ENCODE data around the gene FMO3. TPM values are rescaled to one million over a fixed set of nuclear protein-coding genes. Genes with fewer than 3 reads are reported as not detected.

FMO3 gene
- total RNA-seq, 4 donors from 2014 or later: 2.9 to 6.3 (median 5.8) TPM

DNA sequence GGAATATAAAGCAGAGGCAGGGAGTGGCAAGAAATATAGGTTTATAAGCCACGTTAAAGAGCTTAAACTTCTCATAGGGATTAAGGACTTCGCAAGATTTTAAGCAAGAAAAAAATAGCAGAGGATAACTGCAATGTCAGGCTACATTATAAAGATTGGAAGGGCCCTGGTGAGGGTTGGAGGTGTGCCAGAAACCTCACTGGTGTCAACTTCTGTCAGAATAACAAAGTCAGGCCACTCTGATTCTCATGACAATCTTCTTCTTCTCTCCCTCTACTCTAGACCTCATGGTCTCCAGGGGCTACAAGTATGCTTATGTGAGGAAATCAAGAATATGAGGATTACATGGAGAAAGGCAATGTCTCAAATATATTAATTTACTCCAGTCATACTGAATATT, 61.8 kb downstream of the FMO3 start:
- no peak for DNase-seq (ENCODE audit: extremely low spot score)
- H3K36me3 ChIP-seq: no peaks in the 10 kb centered on the region
- H3K4me3 ChIP-seq: no peak overlapping the region
- H3K9me3 ChIP-seq: no peaks in the 10 kb centered on the region
- intact Hi-C loops (cut with DNase I): no loop called here
- no peaks in the 10 kb centered on the region for H3K27me3 ChIP-seq
- peaks cover 0 to 5% (median 0%) of the 10 kb centered on the region in 4 donors for H3K4me1 ChIP-seq
- TF ChIP-seq POLR2AphosphoS5 (IDR thresholded peaks at IDR 0.05): no peak
- TF ChIP-seq, protein P1, sequence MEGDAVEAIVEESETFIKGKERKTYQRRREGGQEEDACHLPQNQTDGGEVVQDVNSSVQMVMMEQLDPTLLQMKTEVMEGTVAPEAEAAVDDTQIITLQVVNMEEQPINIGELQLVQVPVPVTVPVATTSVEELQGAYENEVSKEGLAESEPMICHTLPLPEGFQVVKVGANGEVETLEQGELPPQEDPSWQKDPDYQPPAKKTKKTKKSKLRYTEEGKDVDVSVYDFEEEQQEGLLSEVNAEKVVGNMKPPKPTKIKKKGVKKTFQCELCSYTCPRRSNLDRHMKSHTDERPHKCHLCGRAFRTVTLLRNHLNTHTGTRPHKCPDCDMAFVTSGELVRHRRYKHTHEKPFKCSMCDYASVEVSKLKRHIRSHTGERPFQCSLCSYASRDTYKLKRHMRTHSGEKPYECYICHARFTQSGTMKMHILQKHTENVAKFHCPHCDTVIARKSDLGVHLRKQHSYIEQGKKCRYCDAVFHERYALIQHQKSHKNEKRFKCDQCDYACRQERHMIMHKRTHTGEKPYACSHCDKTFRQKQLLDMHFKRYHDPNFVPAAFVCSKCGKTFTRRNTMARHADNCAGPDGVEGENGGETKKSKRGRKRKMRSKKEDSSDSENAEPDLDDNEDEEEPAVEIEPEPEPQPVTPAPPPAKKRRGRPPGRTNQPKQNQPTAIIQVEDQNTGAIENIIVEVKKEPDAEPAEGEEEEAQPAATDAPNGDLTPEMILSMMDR (IDR thresholded peaks at IDR 0.05): no peak
- TF ChIP-seq POLR2A (IDR thresholded peaks at IDR 0.05; ENCODE audit: low read depth): no peak
- TF ChIP-seq EP300 (IDR thresholded peaks at IDR 0.05): no peak
- WGBS: 63% methylated on average over 2 of the region's 2 CpGs
- H3K27ac ChIP-seq (replicated peaks in 1 of 4): no peak overlapping the region

DNA sequence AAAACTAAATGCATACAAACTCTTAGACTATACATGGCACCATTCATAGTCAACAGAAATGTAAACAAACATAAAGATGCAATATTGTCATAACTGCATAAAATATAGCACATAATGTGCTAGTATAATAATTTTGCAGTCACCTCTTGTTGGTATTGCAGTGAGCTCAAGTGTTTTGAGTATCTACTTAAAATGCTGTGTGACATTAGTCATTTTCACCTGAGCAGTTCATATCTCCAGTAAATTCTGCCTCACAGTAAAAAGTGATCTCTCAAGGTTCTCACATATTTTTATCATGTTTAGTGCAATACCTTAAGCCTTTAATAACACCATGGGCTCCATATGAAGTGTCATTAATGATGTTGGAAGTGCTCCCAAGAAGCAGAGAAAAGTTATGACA, 64.8 kb downstream of the FMO3 start:
- no peaks in the 10 kb centered on the region for H3K27me3 ChIP-seq
- no peak for TF ChIP-seq EP300 (IDR thresholded peaks at IDR 0.05)
- no peak for TF ChIP-seq POLR2A (IDR thresholded peaks at IDR 0.05; ENCODE audit: low read depth)
- TF ChIP-seq POLR2AphosphoS5 (IDR thresholded peaks at IDR 0.05): no peak
- TF ChIP-seq, protein P1 (IDR thresholded peaks at IDR 0.05): no peak
- no peak overlapping the region for H3K4me3 ChIP-seq
- H3K27ac ChIP-seq (replicated peaks in 1 of 4): no peak overlapping the region
- DNase-seq (ENCODE audit: extremely low spot score): no peak
- peaks cover 5 to 11% (median 11%) of the 10 kb centered on the region in 4 donors for H3K4me1 ChIP-seq
- H3K9me3 ChIP-seq: no peaks in the 10 kb centered on the region
- H3K36me3 ChIP-seq: no peaks in the 10 kb centered on the region
- intact Hi-C loops (cut with DNase I): no loop called here

DNA sequence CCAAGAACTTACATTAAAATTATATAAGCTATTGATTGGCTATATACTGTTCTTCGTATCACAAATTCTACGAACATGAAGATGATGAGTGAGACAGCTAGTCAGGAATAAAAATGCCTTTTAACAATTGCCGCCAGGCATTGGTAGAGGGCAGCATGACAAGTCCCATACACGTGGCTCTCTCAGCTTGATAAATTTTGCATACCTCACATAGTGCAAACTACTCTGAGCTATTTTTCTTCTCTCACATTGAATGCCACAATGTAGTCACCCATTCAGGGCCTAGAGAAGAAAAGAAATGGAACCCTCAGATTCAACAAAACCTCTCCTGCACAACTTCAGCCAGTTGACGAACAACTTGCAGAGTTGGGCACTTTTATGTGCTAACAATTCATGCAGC, 67.4 kb downstream of the FMO3 start:
- Histone ChIP-seq H3K9me3 (no peaks in the 10 kb centered on the region), H3K4me3 (no peak overlapping the region), H3K36me3 (no peaks in the 10 kb centered on the region), H3K4me1 (peaks cover 0 to 21% (median 18%) of the 10 kb centered on the region in 4 donors), H3K27me3 (no peaks in the 10 kb centered on the region), H3K27ac (replicated peaks in 1 of 4) (no peak overlapping the region)
- TF ChIP-seq EP300 (IDR thresholded peaks at IDR 0.05): no peak
- no peak for TF ChIP-seq POLR2A (IDR thresholded peaks at IDR 0.05; ENCODE audit: low read depth)
- no peak for TF ChIP-seq POLR2AphosphoS5 (IDR thresholded peaks at IDR 0.05)
- TF ChIP-seq, protein P1 (IDR thresholded peaks at IDR 0.05): no peak
- WGBS: 83% methylated on average over 5 of the region's 5 CpGs
- DNase-seq (ENCODE audit: extremely low spot score): no peak
- intact Hi-C loops (cut with DNase I): no loop called here

DNA sequence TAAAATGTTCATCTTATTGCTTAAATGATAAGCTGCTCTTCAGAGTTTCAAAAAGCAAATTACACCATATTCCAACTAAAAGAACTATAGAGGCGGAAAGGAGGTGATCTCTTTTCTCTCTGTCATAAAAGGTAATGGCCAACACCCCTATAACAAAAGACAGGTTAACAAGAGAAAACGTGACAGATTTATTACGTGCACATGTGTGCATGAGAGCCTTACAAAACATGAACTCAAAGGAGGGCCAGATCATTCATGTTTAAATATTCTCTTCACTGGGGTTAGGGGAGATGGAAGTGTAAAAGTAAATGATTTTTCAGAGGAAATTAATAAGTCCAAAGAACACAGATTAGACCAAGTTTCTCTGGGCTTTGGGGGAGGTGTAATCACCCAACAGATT, 67.8 kb downstream of the FMO3 start:
- H3K27me3 ChIP-seq: no peaks in the 10 kb centered on the region
- TF ChIP-seq, protein P1 (IDR thresholded peaks at IDR 0.05): no peak
- TF ChIP-seq EP300 (IDR thresholded peaks at IDR 0.05) (no peak), POLR2A (IDR thresholded peaks at IDR 0.05; ENCODE audit: low read depth) (no peak), POLR2AphosphoS5 (IDR thresholded peaks at IDR 0.05) (no peak)
- H3K4me1 ChIP-seq: peaks cover 0 to 21% (median 18%) of the 10 kb centered on the region in 4 donors
- no peak for DNase-seq (ENCODE audit: extremely low spot score)
- H3K4me3 ChIP-seq: no peak overlapping the region
- intact Hi-C loops (cut with DNase I): no loop called here
- no peaks in the 10 kb centered on the region for H3K9me3 ChIP-seq
- H3K36me3 ChIP-seq: no peaks in the 10 kb centered on the region
- H3K27ac ChIP-seq (replicated peaks in 1 of 4): no peak overlapping the region
- 82% methylated on average over 3 of the region's 3 CpGs for WGBS

DNA sequence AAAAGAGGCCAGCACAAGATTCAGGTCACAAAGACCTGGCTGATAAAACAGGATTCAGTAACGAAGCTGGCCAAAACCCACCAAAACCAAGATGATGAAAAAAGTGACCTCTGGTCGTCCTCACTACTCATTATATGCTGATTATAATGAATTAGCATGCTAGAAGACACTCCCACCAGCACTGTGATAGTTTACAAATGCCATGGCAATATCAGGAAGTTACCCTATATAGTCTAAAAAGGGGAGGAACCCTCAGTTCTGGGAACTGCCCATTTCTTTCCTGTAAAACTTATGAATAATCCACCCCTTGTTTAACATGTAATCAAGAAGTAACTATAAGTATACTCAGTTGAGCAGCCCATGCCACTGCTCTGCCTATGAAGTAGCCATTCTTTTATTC, 68.4 kb downstream of the FMO3 start:
- 96% methylated on average over 2 of the region's 2 CpGs for WGBS
- H3K27me3 ChIP-seq: no peaks in the 10 kb centered on the region
- H3K36me3 ChIP-seq: no peaks in the 10 kb centered on the region
- H3K9me3 ChIP-seq: no peaks in the 10 kb centered on the region
- no peak overlapping the region for H3K4me3 ChIP-seq
- no peak overlapping the region for H3K27ac ChIP-seq (replicated peaks in 1 of 4)
- TF ChIP-seq POLR2AphosphoS5 (IDR thresholded peaks at IDR 0.05) (no peak), EP300 (IDR thresholded peaks at IDR 0.05) (no peak), POLR2A (IDR thresholded peaks at IDR 0.05; ENCODE audit: low read depth) (no peak)
- TF ChIP-seq, protein P1 (IDR thresholded peaks at IDR 0.05): no peak
- H3K4me1 ChIP-seq: peaks cover 0 to 21% (median 18%) of the 10 kb centered on the region in 4 donors
- DNase-seq (ENCODE audit: extremely low spot score): no peak
- intact Hi-C loops (cut with DNase I): no loop called here
